Thoracic aorta (tissue), 2 donors: ENCODE measurements around the gene INSIG1. TPM values are rescaled to one million over a fixed set of nuclear protein-coding genes. Genes with fewer than 3 reads are reported as not detected.

Source experiments
- ATAC-seq: fragments of 150-250 bp; one replicate; pipeline ENCODE4 v1.8.0; 2017; ENCODE audit warnings: low read depth; ENCODE audit not compliant: insufficient number of reproducible peaks, low FRiP score
- DNase-seq: peaks from one replicate; pipeline ENCODE4 v3.0.0-alpha.2; 2020; ENCODE audit warnings: low spot score
- H3K27ac ChIP-seq, 2 donors: fragments of 200-600 bp; sonication (generic); 1 replicate in 1 of 2; 2 replicates in 1 of 2; pipeline ENCODE4 v1.5.1; 2016; ENCODE audit warnings: mild to moderate bottlenecking in 2 of 2, moderate library complexity in 2 of 2
- H3K27me3 ChIP-seq: fragments of 200-600 bp; sonication (generic); replicated peaks from 2 replicates; pipeline ENCODE4 v1.6.0; 2016; ENCODE audit warnings: mild to moderate bottlenecking; ENCODE audit not compliant: insufficient read depth
- H3K36me3 ChIP-seq: fragments of 200-600 bp; sonication (generic); one replicate; pipeline ENCODE4 v1.5.1; 2016
- H3K4me1 ChIP-seq, 2 donors: fragments of 200-600 bp; sonication (generic); 1 replicate in 1 of 2; 2 replicates in 1 of 2; pipeline versions ENCODE4 v1.5.1 to v1.6.0; 2016; ENCODE audit warnings: low read depth in 2 of 2, mild to moderate bottlenecking in 1 of 2; ENCODE audit not compliant: control insufficient read depth in 1 of 2
- H3K4me3 ChIP-seq: fragments of 200-600 bp; sonication (generic); 2 replicates; pipeline ENCODE4 v1.5.1; 2016; ENCODE audit warnings: mild to moderate bottlenecking
- H3K9me3 ChIP-seq: fragments of 200-600 bp; sonication (generic); 2 replicates; pipeline ENCODE4 v1.5.1; 2016
- total RNA-seq, 2 donors: library from RNA; depleted of rRNA; stranded (reverse); fragments of >200 nt; gene quantifications; one replicate each; pipeline versions ENCODE4 v1.1.0 to v1.2.3, GENCODE V29; 2016
- TF ChIP-seq, protein P1 (sequence below): fragments of 200-600 bp; sonication (generic); IDR thresholded peaks from one replicate; pipeline ENCODE4 v1.5.1; 2019; ENCODE audit warnings: antibody characterized with exemption

INSIG1 gene
- total RNA-seq, 2 donors from 2014 or later: 42.9 to 83.2 TPM

DNA sequence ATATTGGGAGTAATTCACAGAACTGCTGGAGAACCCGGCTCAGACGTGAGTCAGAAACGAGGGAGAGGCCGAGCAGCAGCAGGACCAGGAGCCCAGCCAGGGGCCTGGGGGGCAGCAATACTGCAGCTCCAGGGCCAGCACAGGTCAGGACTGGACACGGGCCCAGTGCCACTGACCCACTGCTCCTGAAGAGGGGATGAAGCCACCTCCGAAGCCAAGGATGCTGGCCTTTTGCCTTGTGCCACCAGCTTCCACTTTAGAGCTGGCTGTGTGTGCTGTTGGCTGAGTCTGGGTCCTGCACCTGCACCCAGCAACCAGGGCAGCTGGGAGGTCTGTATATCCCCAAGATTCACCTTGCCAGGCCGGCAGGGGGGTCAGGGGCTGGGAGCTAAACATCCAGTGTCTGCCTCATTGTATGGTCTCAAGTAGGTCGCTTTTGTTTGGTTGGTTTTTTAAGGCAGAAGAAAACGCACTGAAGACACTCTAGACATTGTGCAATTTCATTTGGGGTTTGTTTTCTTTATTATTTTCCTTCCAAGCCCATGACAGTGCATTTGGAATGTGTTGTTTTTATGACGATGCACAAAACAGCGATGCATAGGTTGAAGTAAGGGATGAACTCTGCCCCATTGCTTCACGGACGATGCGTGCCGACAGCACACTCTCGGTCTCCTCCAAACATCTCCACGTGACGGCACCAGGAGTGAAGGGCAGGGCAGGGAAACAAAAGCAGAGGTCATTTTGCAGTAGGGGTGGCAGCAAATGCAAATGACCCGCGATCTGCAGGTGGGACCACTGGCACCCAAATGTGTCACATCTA, 27.7 kb upstream of the INSIG1 start:
- Histone ChIP-seq H3K4me1 (no peaks in the 10 kb centered on the region), H3K27me3 (no peaks in the 10 kb centered on the region), H3K27ac (no peak overlapping the region), H3K9me3 (no peaks in the 10 kb centered on the region), H3K36me3 (no peaks in the 10 kb centered on the region), H3K4me3 (no peak overlapping the region)
- TF ChIP-seq, protein P1, sequence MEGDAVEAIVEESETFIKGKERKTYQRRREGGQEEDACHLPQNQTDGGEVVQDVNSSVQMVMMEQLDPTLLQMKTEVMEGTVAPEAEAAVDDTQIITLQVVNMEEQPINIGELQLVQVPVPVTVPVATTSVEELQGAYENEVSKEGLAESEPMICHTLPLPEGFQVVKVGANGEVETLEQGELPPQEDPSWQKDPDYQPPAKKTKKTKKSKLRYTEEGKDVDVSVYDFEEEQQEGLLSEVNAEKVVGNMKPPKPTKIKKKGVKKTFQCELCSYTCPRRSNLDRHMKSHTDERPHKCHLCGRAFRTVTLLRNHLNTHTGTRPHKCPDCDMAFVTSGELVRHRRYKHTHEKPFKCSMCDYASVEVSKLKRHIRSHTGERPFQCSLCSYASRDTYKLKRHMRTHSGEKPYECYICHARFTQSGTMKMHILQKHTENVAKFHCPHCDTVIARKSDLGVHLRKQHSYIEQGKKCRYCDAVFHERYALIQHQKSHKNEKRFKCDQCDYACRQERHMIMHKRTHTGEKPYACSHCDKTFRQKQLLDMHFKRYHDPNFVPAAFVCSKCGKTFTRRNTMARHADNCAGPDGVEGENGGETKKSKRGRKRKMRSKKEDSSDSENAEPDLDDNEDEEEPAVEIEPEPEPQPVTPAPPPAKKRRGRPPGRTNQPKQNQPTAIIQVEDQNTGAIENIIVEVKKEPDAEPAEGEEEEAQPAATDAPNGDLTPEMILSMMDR: no peak
- DNase-seq (no peak), ATAC-seq (no peak)

DNA sequence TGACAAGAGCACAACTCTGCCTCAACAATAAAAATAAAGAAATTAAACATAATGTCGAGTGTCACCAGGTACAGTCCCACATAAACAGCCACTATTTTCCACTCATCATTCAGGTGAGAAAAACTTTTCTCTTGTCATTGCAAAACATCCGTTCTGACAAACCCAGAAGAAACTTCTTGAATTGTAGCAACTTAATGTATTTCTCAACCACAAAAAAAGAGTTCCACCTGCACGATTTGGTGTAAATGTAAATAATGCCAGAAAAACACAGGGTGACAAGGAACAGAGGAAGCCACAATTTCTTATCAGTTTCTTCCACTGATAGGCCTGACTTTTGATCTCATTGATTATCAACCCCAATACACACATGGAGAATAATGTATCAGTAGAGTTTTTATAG, 26.8 kb upstream of the INSIG1 start:
- H3K27me3 ChIP-seq: no peaks in the 10 kb centered on the region

DNA sequence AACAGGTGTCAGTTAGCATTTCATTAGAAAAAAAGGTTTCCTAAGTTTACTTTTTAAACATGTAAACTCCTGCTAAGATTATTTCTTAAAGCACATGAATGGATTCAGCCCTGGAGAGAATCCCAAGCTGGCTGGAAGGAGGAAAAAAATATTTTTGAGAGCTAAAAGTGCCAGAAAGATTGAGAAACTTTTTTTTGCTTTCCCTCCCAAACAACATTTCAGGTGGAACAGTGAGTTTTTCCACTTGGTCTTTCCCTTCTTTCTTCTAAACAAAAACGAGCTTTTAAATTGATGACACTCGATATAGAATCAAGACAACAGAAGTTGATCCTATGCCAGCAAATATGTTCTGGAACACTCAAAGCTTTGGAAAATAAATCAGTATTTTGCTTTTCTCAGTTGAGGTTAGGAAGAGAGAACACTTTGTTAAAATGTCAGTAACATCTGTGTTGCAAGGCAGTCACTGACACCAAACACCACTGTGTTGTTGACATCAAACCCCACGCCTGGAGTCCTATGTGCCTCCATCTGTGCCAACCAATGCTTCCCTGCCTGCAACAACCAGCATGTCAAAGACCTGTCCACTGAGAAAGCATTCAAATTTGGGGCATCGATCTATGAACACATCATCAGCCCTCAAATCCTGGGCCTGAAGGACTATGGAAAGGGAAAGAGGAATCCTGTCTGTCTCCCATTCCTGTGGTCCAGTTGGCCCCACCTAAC, 22.9 kb upstream of the INSIG1 start:
- H3K4me3 ChIP-seq: no peak overlapping the region
- H3K9me3 ChIP-seq: no peaks in the 10 kb centered on the region
- no peaks in the 10 kb centered on the region for H3K4me1 ChIP-seq
- DNase-seq (no peak), ATAC-seq (no peak)
- TF ChIP-seq, protein P1: no peak
- H3K27ac ChIP-seq: no peak overlapping the region
- H3K36me3 ChIP-seq: no peaks in the 10 kb centered on the region
- no peaks in the 10 kb centered on the region for H3K27me3 ChIP-seq

More for the DNA sequence above, 26.8 kb upstream of the INSIG1 start:
- H3K9me3 ChIP-seq: no peaks in the 10 kb centered on the region
- no peaks in the 10 kb centered on the region for H3K4me1 ChIP-seq
- no peak overlapping the region for H3K27ac ChIP-seq
- no peak overlapping the region for H3K4me3 ChIP-seq
- TF ChIP-seq, protein P1: no peak
- DNase-seq (no peak), ATAC-seq (no peak)
- H3K36me3 ChIP-seq: no peaks in the 10 kb centered on the region

DNA sequence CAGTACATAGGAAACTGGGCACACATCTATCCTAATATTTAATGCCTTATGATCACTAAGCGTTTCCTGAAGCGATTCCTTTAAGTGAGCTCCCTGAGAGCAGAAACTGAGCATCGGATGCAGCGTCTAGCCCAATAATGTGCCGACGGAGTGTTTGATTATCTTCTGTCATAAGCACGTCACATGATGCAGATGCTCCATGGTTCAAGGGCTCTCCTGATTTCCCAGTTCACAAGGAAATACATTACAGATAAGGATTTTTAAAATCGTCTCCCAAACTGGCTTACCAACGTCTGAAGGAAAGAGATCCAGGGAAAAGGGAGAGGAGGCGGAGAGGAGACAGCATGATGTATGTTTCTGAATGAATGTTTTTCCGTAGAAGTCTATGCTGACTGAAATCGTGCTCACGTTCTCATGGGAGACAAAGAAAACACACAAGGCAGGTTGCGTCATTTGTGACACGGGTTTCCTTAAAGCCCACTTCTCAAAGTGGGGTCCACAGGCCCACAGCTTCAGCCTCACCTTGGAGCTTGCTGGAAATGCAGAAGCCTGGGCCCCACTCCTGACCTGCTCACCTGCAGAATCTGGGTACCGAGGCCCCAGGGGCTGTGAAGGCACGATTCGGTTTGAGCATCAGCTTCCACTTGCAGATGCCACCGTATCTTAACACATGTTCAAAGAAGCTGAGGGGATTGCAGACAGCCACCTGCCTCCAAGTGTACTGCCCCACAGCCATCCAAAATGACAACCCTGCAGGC, 21.5 kb upstream of the INSIG1 start:
- TF ChIP-seq, protein P1: no peak
- Histone ChIP-seq H3K27me3 (no peaks in the 10 kb centered on the region), H3K27ac (no peak overlapping the region), H3K4me1 (no peaks in the 10 kb centered on the region), H3K4me3 (no peak overlapping the region), H3K9me3 (no peaks in the 10 kb centered on the region), H3K36me3 (no peaks in the 10 kb centered on the region)
- DNase-seq: no peak
- ATAC-seq: no peak
